NOMO-1 (cell line): ENCODE measurements around the gene INPP5A.

ENCODE experiments used
- DNase-seq, 2 experiments: peaks; one replicate each; lab custom pipeline; 2025; ENCODE audit not compliant: unreplicated experiment in 2 of 2; lab: John Stamatoyannopoulos, UW

INPP5A gene

DNA sequence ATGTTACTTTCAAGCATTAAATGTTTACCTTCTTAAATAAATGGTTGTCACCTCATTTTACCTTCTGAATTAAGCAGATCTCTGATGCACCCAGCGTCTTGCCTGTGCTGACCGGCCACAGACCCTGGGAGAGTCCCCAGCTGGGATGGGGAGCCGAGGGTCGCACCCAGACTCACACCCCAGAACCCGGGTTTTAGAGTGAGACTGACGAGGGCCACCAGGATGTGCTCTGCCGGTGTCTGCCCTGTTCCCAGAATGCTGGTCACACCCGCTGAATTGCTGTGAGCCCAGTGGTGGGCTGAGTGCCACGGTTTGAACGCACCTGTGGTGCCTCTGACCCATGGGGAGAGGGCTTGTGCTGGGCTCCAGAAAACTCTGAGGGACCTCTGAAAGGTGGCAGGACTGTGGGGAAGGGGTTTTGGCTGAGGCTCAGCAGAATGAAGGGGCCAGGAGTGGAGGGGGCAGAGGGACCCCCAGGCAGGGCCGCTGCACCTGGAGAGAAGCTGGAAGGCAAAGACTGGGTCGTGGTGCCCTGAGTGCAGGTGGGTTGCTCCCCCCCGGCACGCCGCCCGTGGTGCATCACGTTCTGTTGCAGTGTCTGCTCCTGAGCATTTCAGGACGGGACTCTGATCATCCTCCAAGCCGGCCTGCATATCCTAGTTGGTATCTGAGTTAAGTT is 39.2 kb downstream of the INPP5A start:
- no peak for DNase-seq

DNA sequence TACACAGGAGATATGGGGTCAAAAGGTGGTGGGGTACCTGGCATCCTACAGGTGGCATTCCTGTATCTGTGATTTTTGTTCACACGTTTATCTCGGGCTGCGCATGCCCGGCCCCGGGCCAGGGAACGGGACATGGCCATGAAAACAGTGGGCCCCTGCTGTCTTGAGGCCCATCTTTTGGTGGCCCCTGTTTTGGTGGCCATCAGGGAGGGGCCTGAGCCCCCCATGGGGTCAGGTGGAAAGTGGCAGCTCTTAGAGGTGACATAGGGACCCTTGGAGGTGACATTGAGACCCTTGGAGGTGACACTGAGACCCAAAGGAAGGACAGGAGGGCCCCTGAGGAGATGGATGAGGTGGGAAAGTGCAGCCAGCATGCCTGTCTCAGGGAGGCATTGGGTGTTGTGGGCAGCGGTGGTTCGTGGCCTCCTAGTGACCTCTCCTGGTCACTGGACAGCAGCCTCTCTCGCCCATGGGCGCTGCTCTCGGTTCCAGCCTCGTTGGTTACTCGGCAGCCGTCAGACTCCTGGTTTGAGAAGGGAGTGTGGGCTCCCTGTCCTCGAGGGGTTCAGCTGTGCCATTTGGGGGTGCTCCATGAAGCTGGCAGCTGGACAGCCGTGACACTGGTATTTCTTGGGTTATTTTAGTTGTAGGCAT is 39.9 kb downstream of the INPP5A start:
- DNase-seq = peak in 1 of 2 experiments; percentile 1

DNA sequence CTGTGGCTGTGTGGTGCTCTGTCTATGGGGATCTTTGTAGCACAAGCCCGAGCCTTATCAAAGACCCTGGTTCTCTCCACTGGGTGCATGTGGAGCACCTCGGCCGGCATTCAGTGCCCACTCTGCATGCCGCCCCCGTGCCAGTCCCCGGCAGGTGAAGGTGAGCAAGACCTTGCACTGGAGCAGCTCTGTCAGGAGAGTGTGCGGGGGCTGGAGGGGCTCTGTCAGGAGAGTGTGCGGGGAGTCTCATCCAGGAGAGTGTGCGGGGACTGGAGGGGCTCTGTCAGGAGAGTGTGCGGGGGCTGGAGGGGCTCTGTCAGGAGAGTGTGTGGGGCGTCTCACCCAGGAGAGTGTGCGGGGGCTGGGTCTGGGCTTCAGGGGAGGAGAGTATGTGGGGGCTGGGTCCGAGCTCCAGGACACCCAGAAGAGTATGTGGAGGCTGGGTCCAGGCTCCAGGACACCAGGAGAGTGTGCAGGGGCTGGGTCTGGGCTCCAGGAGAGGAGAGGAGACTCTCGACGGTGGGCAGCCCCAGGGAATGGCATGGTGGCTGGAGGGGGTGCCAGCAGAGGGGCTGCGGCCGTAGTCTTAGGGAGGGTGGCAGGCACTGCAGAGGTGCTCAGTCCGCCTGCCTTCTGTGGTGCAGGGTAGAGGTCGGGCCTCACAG is 40.8 kb downstream of the INPP5A start:
- DNase-seq = no peak

DNA sequence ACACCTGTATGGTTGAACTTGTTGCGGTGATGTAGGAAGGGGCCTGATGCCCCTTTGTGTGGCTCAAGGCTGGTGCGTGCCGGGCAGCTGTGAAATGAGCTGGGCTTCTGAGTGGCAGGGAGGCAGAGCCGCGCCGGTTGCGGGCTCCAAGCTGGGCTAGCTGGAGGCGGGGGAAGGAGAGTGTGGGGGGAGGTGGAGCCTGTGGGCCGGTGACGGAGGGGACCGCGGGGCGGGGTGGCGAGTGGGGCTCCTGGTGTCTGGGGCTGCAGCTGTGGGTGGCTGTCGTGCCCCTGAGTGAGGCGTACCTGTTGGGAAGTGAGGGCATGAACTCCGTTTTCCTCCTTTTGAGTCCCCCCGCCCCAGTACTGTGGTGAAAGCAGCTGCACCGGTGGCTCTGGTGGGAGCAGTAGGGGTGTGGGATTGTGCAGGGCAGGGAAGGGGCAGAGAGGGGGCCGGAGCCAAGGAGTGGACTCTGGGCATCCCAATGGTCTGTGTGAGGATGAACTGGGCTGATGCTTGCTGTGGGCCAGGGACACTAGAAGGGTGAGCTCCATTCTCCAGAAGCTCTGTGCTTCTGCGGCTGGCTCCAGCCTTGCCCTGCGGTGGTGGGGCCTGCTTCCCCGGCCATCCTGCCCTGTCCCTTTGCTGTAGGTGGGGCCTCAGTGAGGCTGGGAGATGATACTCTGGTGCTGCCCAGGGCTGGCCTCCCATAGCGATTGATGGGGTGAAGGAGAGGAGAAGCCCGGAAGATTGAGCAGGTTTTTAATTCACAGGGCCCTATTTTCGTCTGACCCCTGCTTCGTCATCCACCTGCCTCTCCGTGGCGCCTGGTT is 41.7 kb downstream of the INPP5A start:
- no peak for DNase-seq

DNA sequence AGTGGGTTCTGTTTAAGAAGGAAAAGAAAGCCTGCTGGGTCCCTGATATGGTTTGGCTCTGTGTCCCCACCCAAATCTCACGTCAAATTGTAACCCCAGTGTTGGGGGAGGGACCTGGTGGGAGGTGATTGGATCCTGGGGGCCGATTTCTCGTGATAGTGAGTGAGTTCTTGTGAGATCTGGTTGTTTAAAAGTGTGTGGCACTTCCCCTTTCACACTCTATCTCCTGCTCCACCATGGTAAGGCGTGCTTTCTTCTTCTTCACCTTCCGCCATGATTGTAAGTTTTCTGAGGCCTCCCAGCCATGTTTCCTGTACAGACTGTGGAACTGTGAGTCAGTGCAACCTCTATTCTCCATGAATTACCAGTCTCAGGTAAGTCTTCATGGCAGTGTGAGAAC is 42.6 kb downstream of the INPP5A start:
- DNase-seq = no peak

DNA sequence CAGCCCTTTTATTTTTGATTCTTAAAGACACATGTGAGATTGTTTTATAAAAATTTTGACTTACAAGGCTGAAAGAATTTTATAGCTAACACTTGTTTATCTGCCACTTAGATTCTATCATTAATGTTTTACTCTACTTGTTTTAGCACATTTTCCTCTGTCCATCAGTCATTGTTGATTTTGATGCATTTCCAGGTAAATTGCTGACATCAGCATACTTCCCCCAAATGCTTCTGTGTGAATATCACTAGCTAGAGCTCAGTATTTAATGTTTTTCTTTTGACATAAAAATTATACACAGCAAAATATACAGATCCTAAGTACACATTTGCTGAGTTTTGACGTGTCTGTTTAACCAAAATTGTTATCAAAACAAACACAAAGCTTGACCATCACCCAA is 43.0 kb downstream of the INPP5A start:
- no peak for DNase-seq

DNA sequence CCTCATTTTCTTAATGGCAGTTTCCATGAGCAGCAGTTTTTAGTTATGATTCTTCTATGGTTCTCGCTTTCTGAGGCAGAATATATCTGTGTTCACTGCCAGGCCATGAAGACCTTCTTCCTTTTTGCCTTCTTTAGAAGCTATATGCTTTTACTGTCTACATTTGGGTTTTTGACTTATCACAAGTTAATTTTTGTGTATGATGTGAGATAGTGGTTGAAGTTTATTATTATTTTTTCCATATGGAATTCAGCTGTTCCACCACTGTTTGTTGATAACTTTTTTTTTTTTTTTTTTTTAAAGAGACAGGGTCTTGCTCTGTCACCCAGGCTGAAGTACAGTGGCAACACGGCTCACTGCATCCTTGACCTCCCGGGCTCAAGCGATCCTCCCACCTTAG is 44.5 kb downstream of the INPP5A start:
- DNase-seq = no peak

DNA sequence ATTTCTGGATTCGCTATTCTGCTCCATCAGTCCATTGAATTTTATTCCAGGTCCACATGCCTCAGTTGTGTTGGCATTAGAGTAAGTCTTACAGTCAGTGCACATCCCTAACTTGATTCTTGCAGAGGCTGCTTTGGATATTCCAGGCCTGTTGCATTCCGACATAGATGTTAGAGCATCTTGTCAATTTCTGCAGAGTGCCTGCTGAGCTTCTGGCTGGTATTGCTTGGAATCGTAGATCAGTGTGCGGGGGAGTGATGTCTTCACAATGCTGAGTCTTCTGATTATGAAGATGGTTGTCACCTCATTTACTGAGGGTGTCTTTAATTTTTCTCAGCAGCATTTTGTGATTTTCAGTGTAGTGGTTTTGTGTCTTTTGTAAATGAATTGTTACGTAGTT is 45.2 kb downstream of the INPP5A start:
- no peak for DNase-seq

DNA sequence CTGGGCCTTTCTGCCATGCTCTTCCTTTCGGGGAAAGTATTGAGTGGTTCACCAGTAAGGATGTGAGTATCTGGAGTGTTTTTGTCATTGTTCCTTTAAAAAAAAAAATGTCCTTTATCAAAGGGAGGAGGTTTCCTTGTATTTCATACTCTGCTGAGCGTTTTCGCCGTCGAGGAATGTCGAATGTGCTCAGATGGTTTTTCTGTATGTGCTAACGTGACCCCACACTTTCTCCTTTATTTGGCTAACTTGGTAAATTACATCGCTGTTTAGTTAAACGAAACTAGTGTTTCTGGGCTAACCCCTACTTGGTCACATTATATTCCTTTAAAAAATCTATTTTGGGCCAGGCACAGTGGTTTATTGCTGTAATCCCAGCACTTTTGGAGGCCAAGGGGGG is 45.9 kb downstream of the INPP5A start:
- DNase-seq = no peak

DNA sequence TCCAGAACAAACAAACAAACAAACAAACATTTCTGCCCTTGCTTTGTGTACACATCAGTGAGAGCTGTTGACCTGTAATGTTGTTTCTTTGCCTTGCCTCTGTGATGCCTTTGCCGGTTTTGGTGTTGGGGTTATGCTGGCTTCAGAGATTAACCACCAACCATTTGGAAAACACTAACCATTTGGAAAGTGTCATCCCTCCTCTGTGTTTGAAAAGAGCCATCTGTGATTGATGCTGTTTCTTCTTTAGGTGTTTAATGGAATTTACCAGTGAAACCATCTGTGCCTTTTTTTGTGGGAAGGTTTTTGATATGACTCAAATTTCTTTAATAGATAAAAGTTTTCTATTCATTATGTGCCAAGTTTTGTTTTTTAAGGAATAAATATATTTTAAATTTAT is 46.5 kb downstream of the INPP5A start:
- DNase-seq = no peak

DNA sequence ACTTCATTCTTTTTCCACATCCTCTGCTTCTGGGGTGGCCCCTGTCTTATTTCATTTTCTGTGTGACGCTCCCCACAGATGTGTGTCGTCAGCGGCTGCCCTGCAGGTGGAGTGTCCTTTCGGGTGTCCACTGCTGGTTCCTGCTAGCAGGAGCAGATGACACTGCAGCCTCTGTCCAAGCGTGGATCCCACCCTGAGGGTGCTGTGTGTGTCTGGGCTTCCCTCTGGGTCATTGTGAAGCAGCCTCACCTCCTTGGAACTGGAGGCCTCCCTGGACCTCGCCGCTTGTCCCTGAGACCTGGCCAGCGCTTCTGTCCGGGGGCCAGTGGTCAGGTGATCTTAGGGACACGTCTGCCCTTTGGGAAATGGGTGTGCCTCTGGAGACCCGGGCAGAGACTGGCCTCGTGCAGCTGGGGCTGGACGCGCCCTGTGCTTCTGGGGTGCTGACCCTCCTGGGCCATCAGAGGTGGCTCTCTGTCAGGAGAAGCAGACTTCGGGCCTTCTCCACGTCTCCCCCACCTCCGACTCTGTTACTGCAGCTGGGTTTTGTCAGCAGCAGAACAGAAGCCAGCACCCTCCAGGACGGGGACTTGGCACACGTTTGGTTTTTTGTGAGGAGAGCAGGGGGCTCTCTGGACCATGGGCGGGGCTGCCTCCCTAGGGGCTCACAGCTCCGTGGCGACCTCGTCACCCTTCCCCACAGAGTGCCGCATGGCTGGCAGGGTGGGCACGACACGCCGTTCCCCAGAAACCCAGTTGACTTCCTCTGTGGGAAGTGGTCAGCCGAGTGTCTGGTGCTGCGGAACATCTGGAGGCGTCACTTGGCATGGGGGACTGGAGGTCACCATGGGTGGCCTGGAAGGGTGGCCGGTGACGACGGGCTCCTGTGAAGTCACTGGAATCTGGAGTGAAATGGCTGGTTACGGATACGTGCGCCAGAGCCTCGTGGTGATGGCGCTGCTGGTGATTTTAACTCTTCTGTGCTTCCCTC is 48.4 kb downstream of the INPP5A start:
- no peak for DNase-seq

DNA sequence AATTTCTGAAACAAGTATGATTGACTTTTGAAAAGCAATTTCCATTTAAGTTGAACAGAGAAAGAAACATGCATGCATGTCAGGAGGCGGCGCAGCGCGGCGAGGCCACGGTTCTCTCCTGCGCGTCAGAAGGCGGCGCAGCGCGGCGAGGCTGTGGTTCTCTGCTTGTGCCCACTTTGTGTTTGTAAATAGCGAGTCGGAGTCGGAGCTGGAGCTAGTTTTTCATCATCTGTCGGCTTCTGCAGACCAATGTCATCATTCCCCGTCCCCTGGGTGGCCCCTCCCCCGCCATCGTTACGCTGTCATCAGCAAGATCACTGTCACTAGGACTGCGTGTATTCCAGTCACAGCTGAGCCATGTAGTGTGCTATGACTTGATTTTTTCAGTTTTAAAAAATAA is 49.2 kb downstream of the INPP5A start:
- no peak for DNase-seq

DNA sequence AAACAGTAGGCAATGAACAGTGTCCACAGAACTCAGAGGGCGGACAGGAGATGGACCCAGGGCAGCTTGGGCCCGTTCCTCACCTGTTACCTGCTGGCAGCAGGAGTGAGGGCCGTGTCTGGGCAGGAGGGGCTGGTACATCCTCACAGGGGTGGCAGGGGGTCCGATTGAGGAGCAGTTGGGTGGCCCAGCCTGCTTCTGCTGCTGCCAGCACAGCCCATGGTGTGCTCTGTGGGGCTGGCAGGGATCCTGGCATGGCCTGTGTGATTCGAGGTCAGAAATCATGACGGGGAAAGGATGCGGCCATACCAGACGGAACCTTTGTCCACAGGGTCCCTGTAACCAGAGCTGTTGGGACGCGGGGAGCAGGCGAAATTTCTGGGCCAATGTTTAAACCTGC is 49.6 kb downstream of the INPP5A start:
- no peak for DNase-seq

DNA sequence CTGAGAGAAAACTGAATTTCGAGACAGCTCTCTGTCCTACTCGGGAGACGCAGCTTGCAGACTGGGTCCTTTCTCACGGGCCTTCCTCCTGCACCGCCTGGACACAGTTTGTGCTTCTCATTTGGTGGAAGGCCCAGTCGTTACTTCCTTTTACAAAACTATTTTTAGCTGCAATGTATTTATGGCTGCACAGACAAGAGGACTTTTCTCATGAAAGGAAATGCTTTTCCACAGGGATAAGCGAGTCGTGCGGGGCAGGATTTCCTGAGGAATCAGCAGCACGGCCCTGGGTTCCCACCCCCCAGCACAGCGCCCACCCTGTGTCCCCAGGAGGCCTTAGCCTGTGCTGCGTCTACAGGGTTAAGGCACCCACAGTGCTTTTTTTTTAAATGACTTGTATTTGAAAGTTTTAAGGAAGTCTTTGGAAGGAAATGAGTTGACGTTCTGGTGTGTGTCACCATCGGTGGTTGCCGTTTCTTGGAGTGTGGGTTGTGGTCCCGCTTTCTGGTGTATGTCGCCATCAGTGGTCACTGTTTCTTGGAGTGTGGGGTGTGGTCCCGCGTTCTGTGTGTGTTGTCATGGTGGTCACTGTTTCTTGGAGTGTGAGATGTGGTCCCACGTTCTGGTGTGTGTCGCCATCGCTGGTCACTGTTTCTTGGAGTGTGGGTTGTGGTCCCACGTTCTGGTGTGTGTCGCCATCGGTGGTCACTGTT is 50.9 kb downstream of the INPP5A start:
- DNase-seq = peak; percentile 95 to 96

DNA sequence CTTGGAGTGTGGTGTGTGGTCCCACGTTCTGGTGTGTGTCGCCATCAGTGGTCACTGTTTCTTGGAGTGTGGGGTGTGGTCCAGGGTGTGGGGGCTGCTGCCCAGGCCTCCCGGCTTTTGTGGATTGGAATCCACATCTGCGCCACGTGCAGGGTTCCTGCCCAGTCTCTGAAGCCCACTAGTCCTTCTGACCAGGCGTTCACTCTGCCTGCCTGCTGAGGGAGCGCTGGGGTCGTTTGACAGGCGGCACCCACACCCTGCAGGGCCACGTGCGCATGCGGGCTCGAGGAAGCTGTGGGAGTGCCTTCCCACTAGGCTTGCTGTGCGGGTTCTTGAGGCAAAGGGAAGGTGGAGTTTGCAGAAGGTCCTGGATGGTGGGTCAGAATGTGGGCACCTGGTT is 51.4 kb downstream of the INPP5A start:
- no peak for DNase-seq

DNA sequence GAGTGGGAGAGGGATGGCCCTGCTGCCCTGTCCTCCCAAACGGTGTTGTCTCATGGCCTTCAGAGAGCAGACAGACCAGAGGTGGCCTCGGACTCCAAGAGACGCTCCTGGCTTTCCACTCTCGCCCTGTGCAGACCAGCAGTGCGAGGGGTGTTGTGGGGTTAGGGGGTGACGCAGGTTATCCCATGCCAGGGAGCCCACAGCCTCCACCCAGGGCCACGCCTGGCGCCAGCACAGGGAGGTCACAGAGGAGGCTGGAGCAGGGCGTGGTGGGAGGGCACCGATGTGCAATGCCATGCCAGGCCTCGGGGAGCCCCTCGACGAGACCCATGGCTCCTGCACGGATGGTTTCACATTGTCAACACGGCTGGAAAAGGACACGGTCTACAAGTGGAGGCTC is 52.1 kb downstream of the INPP5A start:
- DNase-seq = no peak

DNA sequence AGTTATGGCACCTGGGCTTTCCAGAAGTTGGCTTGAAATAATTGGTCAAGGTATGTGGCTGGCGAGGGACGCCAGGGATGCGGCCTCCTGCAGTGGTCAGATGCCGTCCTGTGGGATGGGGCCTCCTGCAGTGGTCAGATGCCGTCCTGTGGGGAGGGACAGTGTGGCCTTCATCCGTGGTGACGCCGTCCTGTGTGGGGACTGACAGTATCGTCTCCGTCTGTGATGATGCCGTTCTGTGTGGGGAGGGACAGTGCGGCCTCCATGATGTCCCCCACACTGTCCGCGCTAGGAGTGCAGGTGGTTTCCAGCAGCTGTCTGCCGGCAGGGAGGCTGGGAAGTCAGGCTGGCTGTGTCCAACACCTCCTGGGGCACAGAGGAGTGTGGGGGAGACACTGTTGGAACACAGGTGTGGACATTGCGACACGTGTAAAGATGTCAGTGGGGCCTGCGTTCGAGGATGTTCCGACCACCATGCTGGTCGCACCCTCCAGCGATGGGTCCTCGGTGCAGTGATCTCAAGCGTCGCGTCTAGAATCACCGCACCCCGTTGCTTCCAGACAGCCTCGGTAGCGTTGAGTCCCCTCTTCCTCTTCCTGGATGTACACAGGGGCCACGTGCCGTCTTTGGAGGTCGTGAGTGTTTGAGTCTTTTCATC is 52.6 kb downstream of the INPP5A start:
- no peak for DNase-seq

DNA sequence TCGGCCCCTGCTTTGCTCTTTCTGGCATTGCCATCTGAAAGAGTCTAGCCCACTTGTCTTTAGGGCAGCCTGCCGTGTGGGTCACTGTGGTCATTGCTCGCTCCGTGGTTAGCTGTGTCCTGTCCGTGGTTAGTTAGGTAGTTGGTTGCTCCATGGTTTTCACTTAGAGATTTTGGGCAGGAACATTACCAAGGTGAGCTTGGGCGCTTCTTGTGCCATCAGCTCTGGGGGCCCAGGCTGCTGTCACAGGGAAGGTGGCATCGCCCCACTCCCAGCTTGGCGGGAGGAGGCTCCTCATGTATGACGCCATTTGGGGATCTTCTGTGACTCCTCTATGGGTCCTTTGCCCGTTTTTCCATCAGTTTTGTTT is 53.1 kb downstream of the INPP5A start:
- DNase-seq = no peak
